GM19372 (cell line): Measurements from ENCODE around the gene KSR2.
"Not testable (repeated sequence)": the region's sequence is repeated elsewhere in the genome, so short reads cannot be mapped to it uniquely, and the experiment has no call there.

ENCODE experiments used
- ATAC-seq: cut with Tn5 transposase; IDR thresholded peaks from one replicate; pipeline ENCODE4 v1.9.1; 2021; ENCODE audit warnings: mild to moderate bottlenecking, low read depth, moderate library complexity; ENCODE audit not compliant: unreplicated experiment

KSR2 gene

DNA sequence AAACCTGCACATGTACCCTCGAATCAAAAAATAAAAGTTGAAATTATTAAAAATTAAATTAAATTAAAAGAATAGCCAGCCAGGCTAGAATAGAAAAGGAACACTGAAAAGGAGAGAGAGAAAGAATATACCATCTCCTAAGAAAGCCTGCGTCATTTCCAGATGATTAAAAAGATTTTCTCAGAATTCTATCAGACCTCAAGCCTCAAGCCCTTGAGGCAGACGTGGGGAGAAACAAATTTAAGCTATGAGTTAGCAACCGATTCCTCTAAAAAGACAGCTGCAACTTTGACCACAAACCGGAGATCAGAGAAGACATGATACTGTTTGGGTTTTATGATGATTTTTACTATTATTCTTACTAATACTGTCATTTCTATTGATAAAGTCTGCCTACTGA, 138.3 kb downstream of the KSR2 start:
- no peak for ATAC-seq

DNA sequence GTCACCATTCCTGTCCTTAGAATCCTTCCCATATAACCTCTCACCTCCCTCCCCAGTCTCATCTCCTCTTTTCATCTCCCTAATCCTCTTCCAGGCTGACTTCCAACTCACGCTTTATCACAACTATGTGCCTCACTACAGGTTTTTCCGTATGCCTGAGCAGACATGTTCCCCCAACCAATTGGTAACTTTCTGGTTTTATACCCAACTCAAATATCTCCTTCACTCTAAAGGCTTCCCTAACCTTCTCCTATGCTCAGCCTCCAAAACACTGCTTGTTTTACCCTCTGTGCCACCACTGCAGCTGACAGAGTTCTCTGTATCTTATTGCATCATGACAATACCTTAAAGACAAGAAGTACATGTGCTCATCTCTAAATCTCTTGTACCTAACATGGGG, 139.7 kb downstream of the KSR2 start:
- no peak for ATAC-seq

DNA sequence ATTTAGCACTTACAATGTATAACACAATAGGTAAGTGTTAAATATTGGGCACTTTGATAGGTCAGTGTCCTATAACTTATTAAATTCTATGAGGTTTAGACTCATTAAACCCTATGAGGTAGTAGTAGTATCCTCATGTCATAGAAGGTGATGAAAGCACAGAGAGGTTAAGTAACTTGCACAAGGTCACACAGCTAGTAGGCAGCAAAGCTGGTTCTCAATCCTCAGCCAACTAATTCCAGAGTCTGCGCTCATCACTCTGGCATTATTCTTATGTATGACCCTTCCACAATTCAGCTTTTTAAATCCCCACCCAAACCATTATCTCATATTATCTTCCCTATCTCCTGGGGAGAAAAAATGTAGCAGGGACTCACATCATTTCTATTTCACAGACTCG, 141.1 kb downstream of the KSR2 start:
- ATAC-seq = no peak

DNA sequence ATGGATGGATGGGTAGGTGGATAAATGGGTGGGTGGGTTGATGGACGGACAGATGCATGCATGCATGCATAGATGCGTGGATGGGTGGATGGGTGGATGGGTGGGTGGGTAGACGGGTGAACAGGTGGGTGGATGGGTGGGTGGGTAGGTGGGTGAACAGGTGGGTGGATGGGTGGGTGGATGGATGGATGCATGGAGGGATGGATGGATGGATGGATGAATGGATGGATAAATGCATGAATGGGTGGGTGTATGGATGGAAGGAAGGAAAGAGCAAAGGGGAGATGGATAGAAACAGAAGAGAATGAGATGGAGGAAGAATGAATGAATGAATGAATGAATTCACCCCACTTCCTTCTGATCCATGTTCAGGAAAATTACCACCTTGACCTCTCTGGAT, 143.0 kb downstream of the KSR2 start:
- no peak for ATAC-seq

DNA sequence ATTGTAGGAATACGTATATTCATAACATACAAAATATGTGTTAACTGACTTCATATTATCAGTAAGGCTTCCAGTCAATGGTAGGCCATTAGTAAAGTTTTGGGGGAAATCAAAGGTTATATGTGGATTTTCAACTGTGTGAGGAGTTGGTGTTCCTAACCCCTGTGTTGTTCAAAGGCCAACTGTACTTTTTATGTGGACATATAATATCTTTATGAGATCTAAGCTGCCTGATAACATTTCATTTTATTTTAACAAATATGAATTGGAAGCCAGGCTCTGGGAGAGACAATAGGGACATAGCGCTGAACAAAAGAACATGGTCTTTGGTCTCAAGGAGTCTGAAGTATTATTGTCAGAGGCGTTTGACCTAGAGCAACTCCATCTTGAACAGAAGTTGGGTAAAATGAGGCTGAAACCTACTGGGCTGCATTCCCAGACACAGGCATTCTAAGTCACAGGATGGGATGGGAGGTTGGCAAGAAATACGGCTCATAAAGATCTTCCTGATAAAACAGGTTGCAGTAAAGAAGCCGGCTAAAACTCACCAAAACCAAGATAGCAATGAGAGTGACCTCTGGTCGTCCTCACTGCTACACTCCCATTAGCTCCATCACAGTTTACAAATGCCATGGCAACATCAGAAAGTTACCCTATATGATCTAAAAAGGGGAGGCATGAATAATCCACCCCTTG, 147.2 kb downstream of the KSR2 start:
- ATAC-seq = no peak

DNA sequence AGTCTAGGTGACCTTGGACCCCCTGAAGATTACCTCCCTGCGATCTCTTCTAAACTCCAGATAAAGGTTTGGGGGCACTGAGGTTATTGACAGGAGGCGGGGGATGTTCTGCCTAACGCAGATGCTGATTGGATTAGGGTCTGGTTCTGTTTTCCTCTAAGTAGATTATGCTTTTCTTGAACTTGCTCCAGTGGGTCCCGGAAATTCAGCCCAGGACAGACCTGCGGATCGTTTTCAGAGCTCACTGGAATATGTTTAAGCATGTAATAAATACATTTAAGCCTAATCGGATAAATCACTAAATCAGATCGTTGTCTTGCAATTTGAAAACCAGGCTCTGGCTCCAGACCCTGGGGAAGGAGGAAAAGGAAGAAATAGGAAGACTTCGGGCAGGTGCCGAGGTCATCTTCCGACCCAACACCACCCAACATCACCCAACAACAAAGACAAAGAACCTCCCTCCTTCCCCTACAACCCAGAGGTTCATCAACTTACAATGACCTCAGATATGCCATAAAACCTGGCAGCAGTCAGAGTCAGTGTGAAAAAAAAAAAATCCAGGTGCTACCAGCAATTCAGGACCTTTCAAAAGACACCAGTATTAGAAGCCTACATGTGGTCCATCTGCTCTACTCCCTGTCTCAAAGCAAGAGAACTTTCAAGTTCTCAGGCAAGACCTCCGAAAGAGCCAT, 148.4 kb downstream of the KSR2 start:
- no peak for ATAC-seq

DNA sequence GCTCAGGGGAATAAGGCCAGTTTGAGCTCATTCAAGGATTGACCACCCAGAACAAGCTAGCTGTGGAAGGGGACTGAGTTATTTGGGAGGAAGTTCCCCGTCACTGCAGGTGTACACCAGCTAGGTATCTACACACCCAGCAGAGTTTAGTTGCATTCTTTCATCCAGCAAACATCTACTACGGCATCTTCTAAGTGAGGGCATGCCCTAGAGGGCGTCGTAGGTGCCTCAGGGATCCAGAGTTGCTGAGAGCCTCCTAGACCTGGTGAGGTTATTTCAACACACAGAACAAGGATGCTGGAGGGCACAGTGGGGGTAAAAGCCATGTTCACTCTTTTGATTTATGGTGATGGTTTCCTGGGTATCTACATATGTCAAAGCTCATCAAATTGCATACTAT, 149.6 kb downstream of the KSR2 start:
- ATAC-seq = no peak

DNA sequence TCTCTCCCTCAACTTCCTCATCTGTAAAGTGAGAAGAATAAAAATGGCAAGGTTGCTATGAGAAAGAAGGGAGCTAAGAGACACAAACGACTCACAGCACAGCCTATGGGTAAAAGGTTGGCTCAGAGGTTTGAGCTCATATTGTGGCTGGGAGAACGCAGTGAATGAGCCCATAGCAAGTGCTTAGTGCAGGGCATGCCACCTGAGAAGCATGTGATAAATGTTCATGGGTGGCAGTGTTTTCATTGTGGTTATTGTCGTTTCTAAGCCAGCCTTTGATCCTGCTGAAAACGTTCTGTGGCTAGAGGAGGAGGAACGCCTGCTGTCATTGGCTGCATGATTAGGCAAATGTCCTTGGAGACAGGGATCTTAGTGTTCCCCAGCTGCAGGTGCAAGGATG, 150.4 kb downstream of the KSR2 start:
- ATAC-seq = no peak

DNA sequence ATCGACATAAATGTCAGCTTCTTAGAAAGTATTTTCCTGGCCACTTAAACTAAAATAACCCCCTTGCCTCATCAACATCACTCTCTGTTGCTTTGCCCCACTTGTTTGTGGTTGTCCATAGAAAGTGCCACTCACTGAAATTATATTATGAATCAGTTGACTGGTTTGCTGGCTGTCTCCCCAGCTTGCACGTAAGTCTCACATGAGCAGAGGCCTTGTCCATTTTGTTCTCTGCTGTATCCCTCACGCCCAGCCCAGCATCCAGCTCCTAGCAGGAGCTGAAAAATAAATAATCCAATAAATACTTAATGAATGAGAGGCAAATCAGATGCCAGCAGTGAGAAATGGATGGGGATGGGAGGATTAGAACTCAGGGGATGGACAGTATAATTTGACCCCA, 159.3 kb downstream of the KSR2 start:
- no peak for ATAC-seq

DNA sequence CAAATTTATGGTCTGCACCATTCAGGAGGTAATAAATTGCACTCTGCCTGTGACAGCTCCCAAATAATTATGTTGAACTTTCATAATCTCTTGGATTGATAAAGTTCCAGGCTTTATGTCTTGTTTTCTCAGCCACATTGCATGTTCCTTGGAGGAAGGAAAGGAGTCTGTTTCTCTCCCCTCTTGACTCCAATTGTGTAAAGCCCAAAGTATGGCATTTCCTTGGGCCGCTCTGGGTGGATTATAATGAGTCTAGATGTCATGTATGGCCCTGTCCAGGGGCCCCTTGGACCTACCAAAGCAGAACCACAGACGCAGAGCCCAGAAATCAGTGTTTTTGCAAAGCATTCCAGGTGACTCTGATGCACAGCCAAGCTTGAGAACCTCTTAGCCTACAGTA, 160.8 kb downstream of the KSR2 start:
- ATAC-seq = no peak

DNA sequence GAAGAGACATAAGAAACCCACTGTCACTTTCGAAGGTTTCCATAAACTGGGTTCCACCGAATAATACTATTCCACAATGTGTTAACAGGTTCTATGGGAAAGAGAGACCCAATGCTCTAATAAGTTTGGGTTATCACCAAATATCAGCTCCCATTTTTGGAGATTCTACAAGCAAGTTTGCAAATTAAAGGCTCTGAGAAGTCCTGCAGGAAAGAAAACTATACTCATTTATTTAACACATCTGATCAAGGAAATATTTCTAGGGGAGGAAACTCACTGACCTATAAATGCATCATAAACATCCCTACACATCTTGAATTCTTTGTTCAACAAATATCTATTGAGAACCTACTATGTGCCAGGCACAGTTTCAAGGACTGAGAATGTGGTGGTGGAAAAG, 161.4 kb downstream of the KSR2 start:
- ATAC-seq = no peak

DNA sequence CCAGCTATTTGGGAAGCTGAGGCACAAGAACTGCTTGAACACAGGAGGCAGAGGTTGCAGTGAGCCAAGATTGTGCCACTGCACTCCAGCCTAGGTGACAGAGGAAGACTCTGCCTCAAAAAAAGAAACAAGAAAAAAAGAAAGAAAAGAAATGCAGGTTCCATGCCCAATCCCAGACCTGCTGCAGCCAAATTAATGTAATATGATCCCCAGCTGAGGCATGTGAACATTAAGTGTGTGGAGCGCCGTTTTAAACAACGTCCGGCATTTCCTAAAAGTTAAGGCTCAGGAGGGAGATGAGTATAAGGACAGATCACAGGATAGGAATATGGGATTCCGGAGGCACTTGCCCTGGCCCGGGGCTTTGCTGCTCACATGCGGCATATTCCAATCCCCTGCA, 162.9 kb downstream of the KSR2 start:
- ATAC-seq = no peak

DNA sequence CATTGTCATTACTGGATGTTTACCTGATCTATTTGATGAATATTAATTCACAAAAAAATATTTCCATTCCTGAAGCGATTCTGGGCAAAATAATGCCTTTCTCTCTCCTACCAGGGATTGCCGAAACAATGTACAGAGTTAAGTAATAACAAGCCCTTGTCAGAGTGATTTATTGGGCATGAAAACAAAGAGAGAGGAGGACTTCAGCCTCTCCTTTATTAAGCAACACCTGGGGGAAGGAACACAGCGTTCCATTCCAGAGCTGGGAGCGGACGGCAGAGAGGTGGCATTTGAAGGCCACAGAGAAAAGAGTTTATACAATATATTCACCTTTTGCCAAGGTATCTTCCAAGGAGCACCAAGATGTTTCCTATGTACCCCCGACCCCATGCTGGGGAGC, 165.8 kb downstream of the KSR2 start:
- ATAC-seq = no peak

DNA sequence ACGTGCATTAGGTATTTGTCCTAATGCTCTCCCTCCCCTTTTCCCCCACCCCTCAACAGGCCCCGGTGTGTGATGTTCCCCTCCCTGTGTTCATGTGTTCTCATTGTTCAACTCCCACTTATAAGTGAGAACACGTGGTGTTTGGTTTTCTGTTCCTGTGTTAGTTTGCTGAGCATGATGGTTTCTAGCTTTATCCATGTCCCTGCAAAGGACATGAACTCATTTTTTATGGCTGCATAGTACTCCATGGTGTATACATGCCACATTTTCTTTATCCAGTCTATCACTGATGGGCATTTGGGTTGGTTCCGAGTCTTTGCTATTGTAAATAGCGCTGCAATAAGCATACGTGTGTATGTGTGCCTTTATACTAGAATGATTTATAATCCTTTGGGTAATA, 168.1 kb downstream of the KSR2 start:
- ATAC-seq = not testable (repeated sequence)

DNA sequence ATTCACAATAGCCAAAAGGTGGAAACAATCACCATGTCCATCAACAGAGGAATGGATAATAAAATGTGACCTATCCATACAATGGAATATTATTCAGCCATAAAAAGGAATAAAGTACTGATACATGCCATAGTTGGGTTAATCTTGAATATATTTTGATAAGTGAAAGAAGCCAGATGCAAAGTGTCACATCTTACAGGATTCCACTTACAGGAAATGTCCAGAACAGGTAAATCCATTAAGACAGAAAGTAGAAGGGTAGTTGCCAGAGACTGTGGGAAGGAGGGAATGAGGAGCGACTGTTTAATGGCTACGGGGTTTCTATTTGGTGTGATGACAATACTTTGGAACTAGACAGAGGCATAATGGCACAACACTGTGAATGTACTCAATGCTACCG, 171.6 kb downstream of the KSR2 start:
- ATAC-seq = no peak

DNA sequence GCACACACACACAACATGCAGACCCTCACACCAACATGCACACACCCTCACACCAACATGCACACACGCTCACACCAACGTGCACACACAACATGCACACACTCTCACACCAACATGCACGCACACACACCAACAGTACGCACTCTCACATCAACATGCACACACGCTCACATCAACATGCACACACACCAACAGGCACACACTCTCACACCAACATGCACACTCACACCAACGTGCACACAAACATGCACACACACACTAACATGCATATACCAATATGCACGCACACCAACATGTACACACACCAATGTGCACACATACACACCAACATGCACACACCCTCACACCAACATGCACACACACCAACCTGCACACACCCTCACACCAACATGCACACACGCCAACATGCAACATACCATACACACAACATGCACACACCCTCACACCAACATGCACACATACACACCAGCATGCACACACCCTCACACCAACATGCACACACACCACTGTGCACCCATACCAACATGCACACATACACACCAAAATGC, 175.8 kb downstream of the KSR2 start:
- ATAC-seq = no peak

DNA sequence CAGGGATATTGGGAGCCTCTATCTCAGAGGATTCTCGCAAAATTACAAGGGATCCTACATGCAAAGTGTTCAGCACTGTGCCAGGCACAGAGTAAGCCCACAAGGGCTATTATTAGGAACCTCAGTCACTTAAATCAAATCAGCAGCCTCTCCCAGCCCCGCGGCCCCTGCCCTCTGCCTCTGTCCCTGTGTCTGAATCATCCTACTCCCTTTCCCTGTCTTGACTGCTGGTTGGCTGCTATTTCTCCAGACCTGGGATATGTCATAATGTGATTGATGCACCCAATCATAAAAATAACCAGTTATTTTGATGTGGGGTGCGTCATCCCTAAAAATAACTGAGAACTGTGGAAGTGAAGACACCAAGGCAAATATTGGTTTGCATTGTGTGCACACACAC, 176.3 kb downstream of the KSR2 start:
- ATAC-seq = no peak

DNA sequence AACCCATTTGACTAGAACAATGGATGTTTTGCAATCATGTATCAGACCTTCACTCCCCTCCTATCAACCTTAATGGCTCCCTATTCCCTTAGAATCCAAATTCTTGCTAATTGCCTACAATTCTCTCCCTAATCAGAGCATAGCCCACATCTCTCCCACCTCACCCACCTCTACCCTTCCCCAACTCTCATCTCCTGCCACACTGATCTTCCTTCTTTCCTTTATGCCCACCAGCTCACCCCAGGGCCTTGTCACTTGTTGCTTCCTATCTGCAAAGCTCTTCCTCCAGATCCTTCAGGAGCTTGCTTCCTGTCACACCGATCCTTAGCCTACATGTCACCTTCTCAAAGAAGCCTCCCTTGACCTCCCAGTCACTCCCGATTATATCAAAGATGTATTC, 177.8 kb downstream of the KSR2 start:
- ATAC-seq = no peak

DNA sequence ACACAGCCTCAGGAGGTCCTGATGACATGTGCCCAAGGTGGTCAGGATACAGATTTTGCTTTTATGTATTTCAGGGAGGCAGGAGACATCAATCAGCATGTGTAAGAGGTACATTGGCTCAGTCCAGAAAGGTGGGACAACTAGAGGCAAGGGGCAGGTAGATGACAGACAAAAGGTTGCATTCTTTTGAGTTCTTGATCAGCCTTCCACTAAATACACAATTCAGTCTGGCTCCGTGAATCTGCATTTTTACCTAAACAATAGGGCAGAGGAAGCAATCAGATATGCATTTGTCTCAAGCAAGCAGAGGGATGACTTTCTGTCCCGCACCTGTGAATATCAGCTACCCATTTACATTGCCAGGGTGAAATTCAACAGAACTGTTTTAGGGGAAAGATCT, 178.6 kb downstream of the KSR2 start:
- ATAC-seq = no peak

DNA sequence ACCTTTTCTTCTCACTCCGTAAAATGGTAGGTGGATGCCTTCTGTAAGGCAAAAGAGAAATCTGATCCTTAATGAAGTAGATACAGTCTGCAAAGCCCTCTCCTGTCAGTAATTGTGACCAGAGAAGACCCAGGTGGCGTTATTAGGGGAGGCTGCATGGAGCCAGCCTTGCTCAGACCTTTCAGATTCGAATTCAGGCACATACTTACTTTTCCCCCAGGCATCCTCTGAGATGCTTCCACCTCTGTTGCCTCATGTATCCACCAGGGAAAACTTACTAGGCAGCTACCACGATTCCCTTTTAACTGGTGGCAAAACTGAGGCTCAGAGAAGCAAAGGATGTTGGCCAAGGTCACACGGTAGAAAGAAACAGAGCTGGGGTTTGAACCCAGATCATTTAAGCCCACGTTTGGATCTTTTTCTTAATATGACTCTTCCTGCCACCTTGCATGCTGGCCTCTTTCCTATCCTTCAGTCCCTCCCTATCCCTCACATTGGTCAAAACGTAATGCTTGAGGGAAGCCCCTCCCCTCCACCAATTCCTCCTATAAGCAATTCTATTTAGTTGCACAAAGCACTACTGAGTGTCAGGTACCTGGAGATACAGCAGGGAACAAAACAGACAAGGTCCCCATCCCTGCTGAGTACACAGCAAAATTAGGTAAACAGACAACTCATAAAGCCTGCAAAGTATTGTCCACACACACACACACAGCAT, 179.4 kb downstream of the KSR2 start:
- ATAC-seq = no peak

DNA sequence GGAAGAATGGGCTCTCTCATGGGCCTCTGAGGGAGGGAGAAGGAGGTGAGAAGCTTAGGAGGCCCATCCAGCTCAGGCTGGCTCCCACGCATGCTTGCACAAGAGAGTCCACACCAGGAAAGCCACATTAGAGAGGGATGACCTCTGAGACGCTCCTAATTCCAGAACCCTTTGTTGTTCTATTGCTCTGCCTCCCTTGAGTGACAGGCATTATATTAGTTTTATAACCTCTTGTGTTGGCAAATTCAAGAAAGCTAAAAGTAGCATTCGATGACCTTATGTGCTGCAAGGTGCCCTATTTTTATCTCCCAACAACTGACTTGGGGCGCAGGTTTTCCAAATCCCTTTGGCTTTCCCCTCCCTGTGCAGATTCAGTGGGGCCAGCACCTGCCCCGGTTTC, 190.1 kb downstream of the KSR2 start:
- ATAC-seq = no peak
